NCI-H2171 (cell line): ENCODE measurements around the gene CYB561D2.

Source experiments
- DNase-seq: peaks from one replicate; lab custom pipeline; 2025; lab: John Stamatoyannopoulos, UW

Gene CYB561D2

GRCh38 chr3:50365080-50365841 is 14.6 kb downstream of the CYB561D2 start:
- no peak for DNase-seq

GRCh38 chr3:50365842-50366220 is 15.2 kb downstream of the CYB561D2 start:
- DNase-seq, result no peak

DNA sequence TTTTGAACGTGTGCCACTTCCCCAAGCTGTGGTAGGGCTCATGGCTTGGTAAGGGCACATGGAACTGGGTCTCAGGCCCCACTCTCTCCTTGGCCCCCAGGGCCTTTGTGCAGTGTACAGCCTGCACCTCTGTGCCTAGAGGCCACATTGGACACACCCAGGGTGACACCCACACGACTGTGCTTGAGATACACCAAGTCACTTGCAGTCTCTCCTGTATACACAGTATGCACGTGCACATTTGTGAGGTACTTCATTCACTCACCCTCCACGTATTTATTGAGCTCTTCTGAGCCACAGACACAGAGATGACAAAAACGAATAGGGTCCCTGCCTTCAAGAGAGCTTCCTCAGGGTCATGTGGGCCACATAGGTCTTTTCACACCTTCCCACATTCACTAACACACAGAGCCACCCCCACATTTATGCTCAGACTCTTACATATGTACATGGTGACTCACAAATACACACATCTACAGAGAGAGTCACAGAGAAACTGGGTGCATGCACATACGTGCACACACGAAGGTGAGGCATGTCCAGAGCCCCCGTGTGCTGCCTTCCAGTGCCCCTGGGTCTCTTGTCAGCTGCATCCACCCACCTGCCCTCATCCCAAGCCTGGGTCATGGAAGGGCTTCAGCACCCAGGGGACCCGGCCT is 18.5 kb downstream of the CYB561D2 start:
- no peak for DNase-seq

DNA sequence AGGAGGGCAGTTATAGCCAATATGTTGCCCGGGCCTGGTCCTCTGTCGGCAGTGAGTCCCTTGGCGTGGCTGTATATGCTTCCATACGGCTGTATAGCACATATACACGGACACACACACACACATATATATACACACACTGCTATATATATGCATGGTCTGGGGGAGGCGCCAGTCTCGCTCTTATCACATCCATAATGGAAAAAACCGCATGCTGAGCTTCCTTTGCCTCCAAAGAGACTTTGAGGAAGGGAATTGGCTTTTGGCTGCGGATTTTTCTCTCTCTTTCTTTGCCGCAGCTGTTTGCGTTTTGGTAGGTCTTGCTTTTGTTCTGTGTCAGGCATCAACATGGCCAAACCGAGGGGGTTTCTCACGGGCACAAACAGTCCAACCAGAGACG is 19.9 kb downstream of the CYB561D2 start:
- DNase-seq, result no peak

DNA sequence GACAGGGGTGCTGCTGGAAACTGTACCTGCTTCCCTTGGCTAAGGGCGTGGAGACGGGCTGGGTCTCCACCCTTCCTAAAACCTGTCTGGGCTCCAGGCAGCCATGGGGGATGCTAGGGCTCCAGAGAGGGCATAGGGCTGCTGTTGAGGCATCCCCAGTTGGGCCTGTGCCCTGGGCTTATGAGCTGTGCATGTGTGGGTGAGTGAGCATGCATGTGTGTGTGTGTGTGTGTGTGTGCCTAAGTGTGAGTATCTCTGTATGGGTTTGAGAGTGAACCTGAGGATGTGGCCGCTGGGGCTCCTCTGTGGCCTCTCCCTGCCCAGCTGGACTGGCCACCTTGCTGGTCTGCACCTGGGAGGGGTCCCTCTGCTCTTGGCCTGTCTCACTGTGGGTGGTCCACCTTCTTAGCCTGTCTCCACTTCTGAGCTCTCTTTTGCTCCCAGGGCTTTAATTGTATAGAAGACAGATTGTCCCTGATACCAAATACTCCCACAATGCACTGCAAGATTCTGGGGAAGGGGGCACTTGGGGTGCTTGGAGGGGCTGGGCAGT is 20.5 kb downstream of the CYB561D2 start:
- DNase-seq, result no peak

DNA sequence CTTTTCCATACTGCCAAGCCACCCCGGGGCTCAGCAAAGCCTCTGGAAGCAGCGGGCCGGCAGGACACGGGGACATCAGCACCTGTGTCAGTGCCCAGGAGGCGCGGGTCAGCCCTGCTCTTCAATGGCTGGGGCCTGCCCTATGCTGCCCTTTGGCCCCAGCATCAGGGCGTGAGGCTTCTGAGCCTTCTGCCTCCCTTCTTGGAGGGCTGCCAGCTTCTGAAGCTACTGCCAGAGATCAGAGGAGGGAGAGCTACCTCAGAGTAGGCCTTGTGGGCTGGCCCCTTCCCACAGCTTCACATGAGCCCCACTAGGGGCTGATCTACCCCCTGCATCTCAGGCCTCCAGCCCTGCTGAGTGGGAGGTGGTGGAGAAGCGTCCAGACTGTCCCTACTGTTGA is 21.7 kb downstream of the CYB561D2 start:
- no peak for DNase-seq

GRCh38 chr3:50373146-50374051 is 22.7 kb downstream of the CYB561D2 start:
- DNase-seq, result no peak

- no peak for DNase-seq
Observed at GRCh38 chr3:50374363-50375257, 23.9 kb downstream of the CYB561D2 start.

GRCh38 chr3:50375258-50375931 is 24.7 kb downstream of the CYB561D2 start:
- no peak for DNase-seq

DNA sequence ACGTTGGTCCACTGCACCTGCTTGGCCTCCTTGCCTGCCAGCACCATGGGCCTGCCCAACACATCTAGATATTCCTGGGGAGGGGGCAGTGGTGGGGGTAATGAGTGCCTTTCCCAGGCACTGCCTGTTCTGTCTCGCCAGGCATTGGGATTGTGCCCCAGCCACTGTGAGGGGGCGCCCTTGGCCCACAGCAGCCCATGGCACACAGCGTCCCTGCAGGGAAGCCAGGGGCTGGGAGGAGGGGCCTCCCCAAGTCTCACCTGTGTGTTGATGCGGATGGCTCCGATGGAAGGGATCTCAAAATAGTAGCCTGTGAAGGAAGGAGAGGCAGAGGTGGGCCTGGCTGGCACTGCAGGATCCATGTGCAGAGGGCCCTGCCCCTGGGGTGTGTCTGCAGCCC is 27.4 kb downstream of the CYB561D2 start:
- no peak for DNase-seq

DNA sequence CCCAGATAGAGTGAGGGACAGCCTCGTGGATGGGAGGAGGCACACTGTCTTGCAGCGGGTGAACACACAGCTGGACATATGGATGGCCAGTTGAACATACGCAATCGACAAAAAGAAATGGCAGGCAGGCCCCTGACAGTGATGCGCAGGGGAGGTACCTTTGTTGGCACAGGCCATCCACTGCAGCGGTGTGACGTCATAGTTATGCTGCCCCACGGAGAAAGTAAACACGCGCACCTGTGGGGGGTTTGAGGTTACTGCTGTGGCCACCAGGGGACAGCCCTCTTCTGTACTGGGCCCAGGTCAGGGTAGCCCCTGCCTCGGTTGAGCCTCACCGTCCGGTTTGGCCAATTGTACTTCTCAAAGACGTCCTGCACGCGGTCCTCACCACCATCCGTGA is 28.1 kb downstream of the CYB561D2 start:
- DNase-seq, result no peak

GRCh38 chr3:50380405-50381085 is 29.9 kb downstream of the CYB561D2 start:
- no peak for DNase-seq

DNA sequence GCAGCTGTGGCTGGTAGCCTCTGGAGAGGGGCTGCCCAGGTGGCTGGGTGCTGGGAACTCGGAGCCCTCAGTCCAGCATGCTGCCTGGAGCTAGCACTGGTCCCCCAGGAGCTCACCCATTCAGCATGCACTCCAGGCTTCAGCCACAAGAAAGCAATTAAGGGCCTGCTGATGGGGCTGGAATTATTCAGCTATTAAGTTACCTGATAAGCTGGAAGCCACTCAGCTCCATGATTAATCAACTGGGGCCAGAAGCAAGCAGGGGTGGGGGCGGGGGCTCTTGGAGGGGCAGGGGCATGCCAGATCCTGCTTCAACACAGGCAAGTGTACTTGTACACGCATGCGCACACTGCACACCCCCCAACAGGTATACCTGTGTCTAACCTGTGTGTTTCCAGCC is 30.7 kb downstream of the CYB561D2 start:
- DNase-seq, result peak; percentile 78

DNA sequence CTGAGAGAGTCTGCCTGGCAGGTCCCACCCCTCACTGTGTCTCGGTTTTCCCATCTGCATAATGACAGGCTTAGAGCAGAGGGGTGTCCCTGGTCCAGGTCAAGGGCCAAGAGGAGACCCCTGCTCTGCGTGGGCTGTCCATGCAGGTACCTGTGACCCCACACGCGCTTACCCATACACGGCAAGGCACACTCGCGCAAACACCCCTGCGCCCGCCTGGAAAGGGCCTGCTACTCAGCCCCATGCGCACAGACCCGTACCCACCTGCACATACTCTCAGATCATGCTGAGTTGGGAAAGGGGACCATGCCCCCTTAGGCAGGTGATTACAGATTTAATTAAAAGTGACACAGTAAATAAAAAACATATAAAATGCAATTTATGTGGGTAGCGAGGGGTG is 32.1 kb downstream of the CYB561D2 start:
- DNase-seq, result no peak

DNA sequence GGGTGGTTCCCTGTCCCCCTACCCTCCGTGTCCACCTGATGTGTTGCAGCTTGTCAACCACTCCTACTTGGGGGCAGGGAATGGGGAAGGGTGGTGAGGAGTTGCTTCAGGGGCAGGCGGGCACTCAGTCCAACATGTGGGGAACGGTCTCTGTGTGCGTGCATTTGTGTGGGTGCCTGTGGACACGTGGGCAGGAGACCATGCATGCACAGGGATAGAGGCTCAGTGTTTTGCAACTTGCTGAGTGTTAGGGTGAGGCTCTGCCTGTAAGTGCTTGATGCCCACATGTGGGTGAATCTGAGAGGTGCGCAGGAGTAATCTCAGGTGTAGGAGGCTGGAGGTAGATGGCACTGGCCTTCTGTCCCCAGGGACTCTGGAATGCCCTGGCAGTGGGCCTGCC is 33.1 kb downstream of the CYB561D2 start:
- no peak for DNase-seq

DNA sequence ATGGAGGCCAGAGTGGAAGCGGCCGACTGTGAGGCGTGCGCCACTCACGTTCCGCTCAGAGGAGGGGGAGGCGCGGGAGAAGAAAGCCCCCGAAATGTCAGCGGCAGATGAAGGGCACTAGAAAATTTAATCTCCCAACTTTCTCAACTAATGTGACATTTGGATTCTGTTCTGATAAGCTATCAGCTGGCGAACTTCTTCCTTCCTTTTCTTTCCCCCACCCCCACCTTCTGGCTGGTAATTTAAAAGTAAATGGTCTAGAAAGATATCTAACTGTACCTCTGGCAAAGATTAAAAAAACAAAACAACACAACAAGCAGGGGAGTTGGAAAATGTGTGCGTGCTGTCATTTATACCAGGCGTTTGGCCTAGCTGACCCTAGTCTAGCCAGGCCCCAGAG is 35.1 kb downstream of the CYB561D2 start:
- DNase-seq, result no peak

DNA sequence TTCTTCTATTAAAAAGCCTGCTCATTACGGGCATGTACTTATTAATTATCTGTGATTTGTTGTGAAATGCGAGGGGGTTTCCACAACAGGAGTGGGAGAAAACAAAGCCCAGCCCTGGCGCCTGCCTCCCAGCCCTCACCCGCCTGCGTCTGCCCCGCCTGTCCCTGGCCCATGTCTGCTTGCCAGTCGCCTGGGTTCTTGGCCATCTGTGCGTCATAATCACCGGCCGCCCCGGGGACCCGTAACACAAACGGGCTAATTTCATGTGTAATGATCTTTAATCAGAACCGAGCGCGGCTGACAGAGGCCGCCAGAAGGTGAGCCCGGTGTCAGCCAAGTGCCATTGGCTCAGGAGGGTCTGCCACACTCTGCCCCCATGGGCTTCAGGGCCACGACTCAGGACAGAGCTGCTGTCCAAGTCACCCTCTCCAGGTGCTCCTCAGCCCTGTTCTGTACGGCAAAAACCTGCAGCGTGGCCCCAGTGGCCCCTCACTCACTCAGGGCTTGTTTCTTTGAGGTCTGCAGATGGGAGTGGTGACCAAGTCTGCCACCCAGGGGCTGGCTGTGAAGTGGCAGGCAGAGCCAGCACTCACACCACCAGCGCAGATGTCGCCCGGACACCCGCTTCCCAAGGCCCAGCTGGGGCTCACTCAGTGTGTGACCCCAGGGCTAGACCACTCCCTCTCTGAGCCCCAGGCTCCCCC is 37.5 kb downstream of the CYB561D2 start:
- no peak for DNase-seq

DNA sequence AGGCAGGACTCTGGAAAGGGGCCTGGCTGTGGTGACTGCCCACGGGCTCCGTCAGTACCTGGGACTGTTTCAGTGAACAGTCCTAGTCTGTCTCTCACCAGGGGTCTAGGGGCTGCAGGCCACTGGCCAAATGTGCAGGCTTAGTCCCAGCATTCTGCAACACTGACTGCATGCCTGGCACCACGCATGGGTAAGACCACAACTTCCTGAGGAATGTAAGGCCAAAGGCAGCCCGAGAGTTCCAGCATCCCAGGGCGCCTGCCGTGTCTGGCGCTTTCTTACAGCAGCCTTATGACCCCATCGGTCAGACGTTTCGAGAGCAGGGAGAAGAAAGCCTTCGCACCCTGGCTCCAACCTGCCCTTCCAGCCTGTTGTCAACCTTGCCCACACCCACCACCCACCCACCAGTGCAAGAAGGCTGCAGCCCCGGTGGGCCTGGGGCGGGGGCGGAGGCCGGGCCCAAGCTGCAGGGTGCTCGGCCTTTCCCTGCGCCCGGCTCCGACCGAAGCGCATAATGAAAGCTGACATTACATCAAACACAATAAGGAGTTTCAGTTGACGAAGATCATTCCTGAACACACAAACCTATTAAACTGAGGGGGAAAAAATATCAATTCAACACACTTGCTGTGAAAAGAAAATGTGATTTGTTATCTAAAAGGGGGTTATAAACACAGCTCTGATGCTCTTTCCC is 38.2 kb downstream of the CYB561D2 start:
- DNase-seq, result no peak

GRCh38 chr3:50389414-50389767 is 38.7 kb downstream of the CYB561D2 start:
- DNase-seq, result no peak
